RPMI7951 (cell line): ENCODE data around the gene CACNA1C. TPM values are rescaled to one million over a fixed set of nuclear protein-coding genes. Genes with fewer than 3 reads are reported as not detected.

Source experiments
- DNase-seq: peaks from one replicate; pipeline ENCODE4 v3.0.0-alpha.2; 2012; ENCODE audit warnings: low read depth
- total RNA-seq: library from RNA; depleted of rRNA; stranded (reverse); fragments of >200 nt; shearing (Covaris generic); gene quantifications from 2 replicates; pipeline ENCODE4 v1.2.3, GENCODE V29; 2014

CACNA1C gene
- total RNA-seq, 1 experiment from 2014 or later, result 1.6 TPM

GRCh38 chr12:2317772-2318171 lies 265.0 kb downstream of the CACNA1C start:
- DNase-seq, result no peak

- no peak for DNase-seq
Measured at GRCh38 chr12:2318286-2318685, 265.5 kb downstream of the CACNA1C start.

- DNase-seq, result no peak
Measured at GRCh38 chr12:2319136-2319535, 266.3 kb downstream of the CACNA1C start.

GRCh38 chr12:2319737-2320506 lies 267.1 kb downstream of the CACNA1C start:
- DNase-seq, result peak; percentile 70

GRCh38 chr12:2320841-2321240 lies 268.1 kb downstream of the CACNA1C start:
- DNase-seq, result no peak

- DNase-seq, result no peak
Measured at GRCh38 chr12:2322554-2323120, 269.9 kb downstream of the CACNA1C start.

GRCh38 chr12:2323532-2324255 lies 270.9 kb downstream of the CACNA1C start:
- DNase-seq, result no peak

- no peak for DNase-seq
Measured at GRCh38 chr12:2324387-2324786, 271.6 kb downstream of the CACNA1C start.

GRCh38 chr12:2325519-2325918 lies 272.7 kb downstream of the CACNA1C start:
- no peak for DNase-seq

GRCh38 chr12:2326470-2326869 lies 273.7 kb downstream of the CACNA1C start:
- no peak for DNase-seq

GRCh38 chr12:2328661-2329060 lies 275.9 kb downstream of the CACNA1C start:
- DNase-seq, result no peak

GRCh38 chr12:2329661-2330210 lies 276.9 kb downstream of the CACNA1C start:
- DNase-seq, result no peak

GRCh38 chr12:2332236-2332635 lies 279.4 kb downstream of the CACNA1C start:
- DNase-seq, result no peak

- peak; percentile 68 for DNase-seq
Measured at GRCh38 chr12:2332947-2333346, 280.2 kb downstream of the CACNA1C start.

GRCh38 chr12:2333491-2334195 lies 280.9 kb downstream of the CACNA1C start:
- DNase-seq, result peak; percentile 43

- peak; percentile 27 for DNase-seq
Measured at GRCh38 chr12:2334271-2334670, 281.5 kb downstream of the CACNA1C start.

GRCh38 chr12:2334689-2335088 lies 281.9 kb downstream of the CACNA1C start:
- no peak for DNase-seq

- peak; percentile 63 for DNase-seq
Measured at GRCh38 chr12:2335109-2335508, 282.3 kb downstream of the CACNA1C start.

- peak; percentile 90 for DNase-seq
Measured at GRCh38 chr12:2335513-2335912, 282.7 kb downstream of the CACNA1C start.

GRCh38 chr12:2335916-2336315 lies 283.1 kb downstream of the CACNA1C start:
- no peak for DNase-seq

- DNase-seq, result peak; percentile 97
Measured at GRCh38 chr12:2336409-2336829, 283.6 kb downstream of the CACNA1C start.
